Liver (tissue), 9 donors: ENCODE results near the gene SETX. TPM values are rescaled to one million over a fixed set of nuclear protein-coding genes. Genes with fewer than 3 reads are reported as not detected.

Experiments used
- DNase-seq: peaks from one replicate; pipeline ENCODE4 v3.0.0-alpha.2; 2017; ENCODE audit warnings: low spot score
- H3K27ac ChIP-seq, 2 donors: one replicate each; pipeline ENCODE4 v1.7.0; 2013; ENCODE audit warnings: inconsistent platforms in 2 of 2, low read length in 2 of 2, control low read depth in 1 of 2, low read depth in 1 of 2, mild to moderate bottlenecking in 1 of 2
- H3K27me3 ChIP-seq, 4 donors: one replicate each; pipeline versions ENCODE4 v1.6.1 to v1.7.0; 2013; ENCODE audit warnings: low read length in 3 of 4, inconsistent platforms in 1 of 4, mild to moderate bottlenecking in 1 of 4, moderate library complexity in 1 of 4; ENCODE audit not compliant: control insufficient read depth in 4 of 4, insufficient read depth in 4 of 4
- H3K36me3 ChIP-seq, 4 donors: one replicate each; pipeline versions ENCODE4 v1.6.1 to v1.7.0; 2013; ENCODE audit warnings: low read length in 3 of 4, mild to moderate bottlenecking in 3 of 4, low read depth in 1 of 4, moderate library complexity in 1 of 4; ENCODE audit not compliant: control insufficient read depth in 4 of 4, insufficient read depth in 3 of 4
- H3K4me1 ChIP-seq, 4 donors: one replicate each; pipeline versions ENCODE4 v1.6.1 to v1.7.0; 2013; ENCODE audit warnings: low read length in 3 of 4, mild to moderate bottlenecking in 3 of 4, moderate library complexity in 1 of 4; ENCODE audit not compliant: control insufficient read depth in 4 of 4, insufficient read depth in 4 of 4
- H3K4me3 ChIP-seq, 3 donors: one replicate each; pipeline versions ENCODE4 v1.6.1 to v1.7.0; 2013; ENCODE audit warnings: low read length in 3 of 3, control low read depth in 1 of 3, low read depth in 1 of 3, mild to moderate bottlenecking in 1 of 3
- H3K9ac ChIP-seq, 2 donors: one replicate each; pipeline ENCODE4 v1.7.0; 2013; ENCODE audit warnings: low read length in 2 of 2, mild to moderate bottlenecking in 2 of 2, moderate library complexity in 2 of 2, control low read depth in 1 of 2, low read depth in 1 of 2
- H3K9me3 ChIP-seq, 4 donors: one replicate each; pipeline versions ENCODE4 v1.6.1 to v1.7.0; 2013; ENCODE audit warnings: low read length in 3 of 4; ENCODE audit not compliant: control insufficient read depth in 4 of 4
- EGR1 ChIP-seq, 2 donors: IDR thresholded peaks; 2 replicates each; pipeline ENCODE4 v1.6.1; 2016 to 2018; ENCODE audit warnings: antibody characterized with exemption in 2 of 2, low read depth in 2 of 2
- FOXA2 ChIP-seq: IDR thresholded peaks from 2 replicates; pipeline ENCODE4 v1.6.1; 2016; ENCODE audit warnings: antibody characterized with exemption
- GABPA ChIP-seq, 2 donors: IDR thresholded peaks in 1 of 2; conservative IDR thresholded peaks in 1 of 2; 2 replicates each; pipeline ENCODE4 v1.6.1; 2016; ENCODE audit warnings: antibody characterized with exemption in 2 of 2, mild to moderate bottlenecking in 1 of 2, moderate library complexity in 1 of 2
- HNF4A ChIP-seq, 2 donors: conservative IDR thresholded peaks; 2 replicates each; pipeline ENCODE4 v1.6.1; 2016; ENCODE audit warnings: antibody characterized with exemption in 2 of 2, mild to moderate bottlenecking in 2 of 2
- JUND ChIP-seq, 2 donors: IDR thresholded peaks; 2 replicates each; pipeline ENCODE4 v1.6.1; 2016; ENCODE audit warnings: antibody characterized with exemption in 2 of 2
- RAD21 ChIP-seq, 2 donors: IDR thresholded peaks; 2 replicates each; pipeline ENCODE4 v1.6.1; 2016; ENCODE audit warnings: antibody characterized with exemption in 2 of 2, mild to moderate bottlenecking in 2 of 2
- SP1 ChIP-seq: IDR thresholded peaks from 2 replicates; pipeline ENCODE4 v1.6.1; 2018; ENCODE audit warnings: antibody characterized with exemption, mild to moderate bottlenecking
- TAF1 ChIP-seq: conservative IDR thresholded peaks from 2 replicates; pipeline ENCODE4 v1.6.1; 2016; ENCODE audit warnings: antibody characterized with exemption, mild to moderate bottlenecking
- YY1 ChIP-seq: IDR thresholded peaks from 2 replicates; pipeline ENCODE4 v1.6.1; 2016; ENCODE audit warnings: antibody characterized with exemption, mild to moderate bottlenecking
- WGBS: extraction: QIAGEN DNeasy Blood & Tissue Kit; methylation state at CpG from one replicate; pipeline ENCODE4 v1.1.7; 2013; 5-methylcytosine and 5-hydroxymethylcytosine counted together
- polyA plus RNA-seq, 2 donors: library from polyadenylated mRNA; stranded (reverse) in 1 of 2; unstranded in 1 of 2; fragments of 200-250 nt in 1 of 2; fragments of >200 nt in 1 of 2; fragmentation: Nextera tagmentation in 1 of 2; extraction: Ambion mirVana in 1 of 2; gene quantifications; one replicate each; pipeline versions ENCODE4 v1.2.1 to v1.2.3, GENCODE V29; 2013 to 2015
- total RNA-seq, 2 donors: library from RNA; depleted of rRNA; stranded (reverse); fragments of >200 nt; gene quantifications; one replicate each; pipeline ENCODE4 v1.2.3, GENCODE V29; 2014
- TF ChIP-seq, protein P1 (sequence below): IDR thresholded peaks from 2 replicates; pipeline ENCODE4 v1.6.1; 2016; ENCODE audit warnings: antibody characterized with exemption, mild to moderate bottlenecking
- TF ChIP-seq, protein P2 (sequence below): IDR thresholded peaks from 2 replicates; pipeline ENCODE4 v1.6.1; 2016; ENCODE audit warnings: antibody characterized with exemption
- TF ChIP-seq, protein P3 (sequence below): fragments of 150-350 bp; IDR thresholded peaks from 2 replicates; pipeline ENCODE4 v1.5.1; 2017; ENCODE audit warnings: improper control_type of control experiment, low read depth, low read length; ENCODE audit not compliant: missing input control
- TF ChIP-seq, protein P4 (sequence below): IDR thresholded peaks from 2 replicates; pipeline ENCODE4 v1.6.1; 2016; ENCODE audit warnings: antibody characterized with exemption
- TF ChIP-seq, protein P5 (sequence below): IDR thresholded peaks from 2 replicates; pipeline ENCODE4 v1.6.1; 2016; ENCODE audit warnings: antibody characterized with exemption
- donor health status: healthy.
- donor health status: healthy.
- donor health status: healthy.
- donor health status: healthy.
- donor health status: healthy.

The SETX gene
- total and polyA plus RNA-seq, 4 donors: 8.6 to 60.2 (median 19.6) TPM

DNA sequence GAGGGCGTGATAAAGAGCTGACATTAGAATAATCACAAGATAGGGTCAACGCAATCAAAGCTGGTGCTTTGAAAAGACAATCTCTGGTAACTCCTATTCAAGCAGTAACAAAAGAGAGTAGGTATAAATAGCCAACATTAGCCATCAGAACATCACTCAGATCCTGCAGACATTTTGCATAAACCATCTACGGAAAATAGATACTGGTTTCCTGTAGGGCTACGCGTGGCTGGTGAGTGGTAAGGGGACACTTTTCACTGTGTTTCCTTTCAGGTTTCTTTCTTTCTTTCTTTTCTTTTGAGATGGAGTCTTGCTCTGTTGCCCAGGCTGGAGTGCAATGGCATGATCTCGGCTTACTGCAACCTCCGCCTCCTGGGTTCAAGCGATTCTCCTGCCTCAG, 29.6 kb upstream of the SETX start:
- H3K4me3 ChIP-seq: no peak overlapping the region
- peaks cover 10 to 51% (median 33%) of the 10 kb centered on the region in 4 donors for H3K36me3 ChIP-seq
- no peaks in the 10 kb centered on the region for H3K4me1 ChIP-seq
- no peak overlapping the region for H3K9ac ChIP-seq
- H3K27me3 ChIP-seq: no peaks in the 10 kb centered on the region
- no peaks in the 10 kb centered on the region for H3K9me3 ChIP-seq
- no peak for TF ChIP-seq TAF1
- no peak for TF ChIP-seq RAD21 (IDR thresholded peaks at IDR 0.05)
- TF ChIP-seq, protein P1, sequence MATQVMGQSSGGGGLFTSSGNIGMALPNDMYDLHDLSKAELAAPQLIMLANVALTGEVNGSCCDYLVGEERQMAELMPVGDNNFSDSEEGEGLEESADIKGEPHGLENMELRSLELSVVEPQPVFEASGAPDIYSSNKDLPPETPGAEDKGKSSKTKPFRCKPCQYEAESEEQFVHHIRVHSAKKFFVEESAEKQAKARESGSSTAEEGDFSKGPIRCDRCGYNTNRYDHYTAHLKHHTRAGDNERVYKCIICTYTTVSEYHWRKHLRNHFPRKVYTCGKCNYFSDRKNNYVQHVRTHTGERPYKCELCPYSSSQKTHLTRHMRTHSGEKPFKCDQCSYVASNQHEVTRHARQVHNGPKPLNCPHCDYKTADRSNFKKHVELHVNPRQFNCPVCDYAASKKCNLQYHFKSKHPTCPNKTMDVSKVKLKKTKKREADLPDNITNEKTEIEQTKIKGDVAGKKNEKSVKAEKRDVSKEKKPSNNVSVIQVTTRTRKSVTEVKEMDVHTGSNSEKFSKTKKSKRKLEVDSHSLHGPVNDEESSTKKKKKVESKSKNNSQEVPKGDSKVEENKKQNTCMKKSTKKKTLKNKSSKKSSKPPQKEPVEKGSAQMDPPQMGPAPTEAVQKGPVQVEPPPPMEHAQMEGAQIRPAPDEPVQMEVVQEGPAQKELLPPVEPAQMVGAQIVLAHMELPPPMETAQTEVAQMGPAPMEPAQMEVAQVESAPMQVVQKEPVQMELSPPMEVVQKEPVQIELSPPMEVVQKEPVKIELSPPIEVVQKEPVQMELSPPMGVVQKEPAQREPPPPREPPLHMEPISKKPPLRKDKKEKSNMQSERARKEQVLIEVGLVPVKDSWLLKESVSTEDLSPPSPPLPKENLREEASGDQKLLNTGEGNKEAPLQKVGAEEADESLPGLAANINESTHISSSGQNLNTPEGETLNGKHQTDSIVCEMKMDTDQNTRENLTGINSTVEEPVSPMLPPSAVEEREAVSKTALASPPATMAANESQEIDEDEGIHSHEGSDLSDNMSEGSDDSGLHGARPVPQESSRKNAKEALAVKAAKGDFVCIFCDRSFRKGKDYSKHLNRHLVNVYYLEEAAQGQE: no peak
- no peak for TF ChIP-seq JUND (IDR thresholded peaks at IDR 0.05)
- TF ChIP-seq YY1: no peak
- H3K27ac ChIP-seq: no peak overlapping the region
- no peak for DNase-seq
- WGBS: 90% methylated on average over 8 of the region's 8 CpGs

DNA sequence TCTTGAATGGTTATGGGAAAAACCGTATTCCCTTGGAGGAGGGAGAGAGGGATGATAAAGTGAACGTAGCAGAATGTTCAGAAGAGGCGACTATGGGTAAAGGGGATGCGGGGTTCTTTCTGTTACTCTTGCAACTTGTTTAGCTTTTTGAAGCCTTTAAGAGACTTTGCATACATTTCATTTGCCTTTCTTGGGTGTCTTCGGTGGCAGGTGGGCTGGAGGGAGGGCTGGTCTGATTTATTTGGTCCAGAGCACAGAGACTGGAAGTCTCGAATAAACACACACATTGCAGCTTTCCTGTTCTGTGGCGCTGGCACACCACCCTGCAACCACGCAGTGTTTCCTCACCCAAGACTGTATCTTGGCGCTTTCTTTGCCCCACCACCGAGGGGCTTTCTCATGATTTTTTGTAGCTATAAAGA, 28.7 kb upstream of the SETX start:
- 87% methylated on average over 10 of the region's 10 CpGs for WGBS
- TF ChIP-seq, protein P2, sequence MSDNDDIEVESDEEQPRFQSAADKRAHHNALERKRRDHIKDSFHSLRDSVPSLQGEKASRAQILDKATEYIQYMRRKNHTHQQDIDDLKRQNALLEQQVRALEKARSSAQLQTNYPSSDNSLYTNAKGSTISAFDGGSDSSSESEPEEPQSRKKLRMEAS: no peak
- TF ChIP-seq, protein P3, sequence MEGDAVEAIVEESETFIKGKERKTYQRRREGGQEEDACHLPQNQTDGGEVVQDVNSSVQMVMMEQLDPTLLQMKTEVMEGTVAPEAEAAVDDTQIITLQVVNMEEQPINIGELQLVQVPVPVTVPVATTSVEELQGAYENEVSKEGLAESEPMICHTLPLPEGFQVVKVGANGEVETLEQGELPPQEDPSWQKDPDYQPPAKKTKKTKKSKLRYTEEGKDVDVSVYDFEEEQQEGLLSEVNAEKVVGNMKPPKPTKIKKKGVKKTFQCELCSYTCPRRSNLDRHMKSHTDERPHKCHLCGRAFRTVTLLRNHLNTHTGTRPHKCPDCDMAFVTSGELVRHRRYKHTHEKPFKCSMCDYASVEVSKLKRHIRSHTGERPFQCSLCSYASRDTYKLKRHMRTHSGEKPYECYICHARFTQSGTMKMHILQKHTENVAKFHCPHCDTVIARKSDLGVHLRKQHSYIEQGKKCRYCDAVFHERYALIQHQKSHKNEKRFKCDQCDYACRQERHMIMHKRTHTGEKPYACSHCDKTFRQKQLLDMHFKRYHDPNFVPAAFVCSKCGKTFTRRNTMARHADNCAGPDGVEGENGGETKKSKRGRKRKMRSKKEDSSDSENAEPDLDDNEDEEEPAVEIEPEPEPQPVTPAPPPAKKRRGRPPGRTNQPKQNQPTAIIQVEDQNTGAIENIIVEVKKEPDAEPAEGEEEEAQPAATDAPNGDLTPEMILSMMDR: no peak
- TF ChIP-seq, protein P4, sequence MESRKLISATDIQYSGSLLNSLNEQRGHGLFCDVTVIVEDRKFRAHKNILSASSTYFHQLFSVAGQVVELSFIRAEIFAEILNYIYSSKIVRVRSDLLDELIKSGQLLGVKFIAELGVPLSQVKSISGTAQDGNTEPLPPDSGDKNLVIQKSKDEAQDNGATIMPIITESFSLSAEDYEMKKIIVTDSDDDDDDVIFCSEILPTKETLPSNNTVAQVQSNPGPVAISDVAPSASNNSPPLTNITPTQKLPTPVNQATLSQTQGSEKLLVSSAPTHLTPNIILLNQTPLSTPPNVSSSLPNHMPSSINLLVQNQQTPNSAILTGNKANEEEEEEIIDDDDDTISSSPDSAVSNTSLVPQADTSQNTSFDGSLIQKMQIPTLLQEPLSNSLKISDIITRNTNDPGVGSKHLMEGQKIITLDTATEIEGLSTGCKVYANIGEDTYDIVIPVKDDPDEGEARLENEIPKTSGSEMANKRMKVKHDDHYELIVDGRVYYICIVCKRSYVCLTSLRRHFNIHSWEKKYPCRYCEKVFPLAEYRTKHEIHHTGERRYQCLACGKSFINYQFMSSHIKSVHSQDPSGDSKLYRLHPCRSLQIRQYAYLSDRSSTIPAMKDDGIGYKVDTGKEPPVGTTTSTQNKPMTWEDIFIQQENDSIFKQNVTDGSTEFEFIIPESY: no peak
- TF ChIP-seq FOXA2: no peak
- no peak for TF ChIP-seq SP1
- no peak for TF ChIP-seq GABPA (IDR thresholded peaks at IDR 0.05 in 1 of 2, conservative IDR thresholded peaks at IDR 0.05 in 1 of 2)
- TF ChIP-seq, protein P5, sequence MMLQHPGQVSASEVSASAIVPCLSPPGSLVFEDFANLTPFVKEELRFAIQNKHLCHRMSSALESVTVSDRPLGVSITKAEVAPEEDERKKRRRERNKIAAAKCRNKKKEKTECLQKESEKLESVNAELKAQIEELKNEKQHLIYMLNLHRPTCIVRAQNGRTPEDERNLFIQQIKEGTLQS: no peak
- TF ChIP-seq HNF4A (conservative IDR thresholded peaks at IDR 0.05): no peak
- no peak for TF ChIP-seq YY1
- TF ChIP-seq EGR1 (IDR thresholded peaks at IDR 0.05; ENCODE audit: low read depth in 2 of 2): no peak
- Histone ChIP-seq H3K36me3 (peaks cover 10 to 48% (median 33%) of the 10 kb centered on the region in 4 donors), H3K27ac (no peak overlapping the region), H3K9ac (no peak overlapping the region), H3K9me3 (no peaks in the 10 kb centered on the region), H3K4me3 (no peak overlapping the region), H3K27me3 (no peaks in the 10 kb centered on the region), H3K4me1 (no peaks in the 10 kb centered on the region)
- DNase-seq: no peak
